GM23338 (cell line): ENCODE data around the gene FOCAD.
A peak's percentile ranks its signal among the peaks of the same experiment; 100 is the strongest.

ENCODE experiments used
- EZH2 ChIP-seq: fragments of 200-600 bp; sonication (generic); IDR thresholded peaks from one replicate; pipeline ENCODE4 v1.8.0; 2017; ENCODE audit warnings: antibody characterized with exemption, mild to moderate bottlenecking, low read depth; ENCODE audit not compliant: unreplicated experiment
- EZH2phosphoT487 ChIP-seq: fragments of 200-600 bp; sonication (generic); IDR thresholded peaks from one replicate; pipeline ENCODE4 v1.8.1; 2018; ENCODE audit warnings: antibody characterized with exemption; ENCODE audit not compliant: unreplicated experiment
- JUNB ChIP-seq: IDR thresholded peaks from one replicate; pipeline ENCODE4 v1.6.1; 2016; ENCODE audit warnings: antibody characterized with exemption; ENCODE audit not compliant: unreplicated experiment
- REST ChIP-seq: IDR thresholded peaks from one replicate; pipeline ENCODE4 v1.6.1; 2018; ENCODE audit warnings: antibody characterized with exemption; ENCODE audit not compliant: unreplicated experiment
- TF ChIP-seq, protein P1 (sequence below), 2 experiments: fragments of 200-600 bp in 1 of 2; sonication (generic) in 1 of 2; conservative IDR thresholded peaks; 2 replicates each; pipeline versions ENCODE4 v1.5.1 to v1.6.1; 2016 to 2017; ENCODE audit warnings: antibody characterized with exemption in 2 of 2, low read depth in 2 of 2, mild to moderate bottlenecking in 2 of 2, moderate library complexity in 1 of 2
- TF ChIP-seq, protein P2 (sequence below): fragments of 250-450 bp; sonication (Bioruptor Pico); IDR thresholded peaks from 2 replicates; pipeline ENCODE4 v1.5.0; 2020; ENCODE audit warnings: mild to moderate bottlenecking, moderate library complexity

GRCh38 chr9:20948703-20949102 is 264.6 kb downstream of the FOCAD start:
- TF ChIP-seq, protein P1, sequence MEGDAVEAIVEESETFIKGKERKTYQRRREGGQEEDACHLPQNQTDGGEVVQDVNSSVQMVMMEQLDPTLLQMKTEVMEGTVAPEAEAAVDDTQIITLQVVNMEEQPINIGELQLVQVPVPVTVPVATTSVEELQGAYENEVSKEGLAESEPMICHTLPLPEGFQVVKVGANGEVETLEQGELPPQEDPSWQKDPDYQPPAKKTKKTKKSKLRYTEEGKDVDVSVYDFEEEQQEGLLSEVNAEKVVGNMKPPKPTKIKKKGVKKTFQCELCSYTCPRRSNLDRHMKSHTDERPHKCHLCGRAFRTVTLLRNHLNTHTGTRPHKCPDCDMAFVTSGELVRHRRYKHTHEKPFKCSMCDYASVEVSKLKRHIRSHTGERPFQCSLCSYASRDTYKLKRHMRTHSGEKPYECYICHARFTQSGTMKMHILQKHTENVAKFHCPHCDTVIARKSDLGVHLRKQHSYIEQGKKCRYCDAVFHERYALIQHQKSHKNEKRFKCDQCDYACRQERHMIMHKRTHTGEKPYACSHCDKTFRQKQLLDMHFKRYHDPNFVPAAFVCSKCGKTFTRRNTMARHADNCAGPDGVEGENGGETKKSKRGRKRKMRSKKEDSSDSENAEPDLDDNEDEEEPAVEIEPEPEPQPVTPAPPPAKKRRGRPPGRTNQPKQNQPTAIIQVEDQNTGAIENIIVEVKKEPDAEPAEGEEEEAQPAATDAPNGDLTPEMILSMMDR (conservative IDR thresholded peaks at IDR 0.05; ENCODE audit: low read depth in 2 of 2) = no peak
- TF ChIP-seq JUNB = no peak
- no peak for TF ChIP-seq EZH2
- no peak for TF ChIP-seq EZH2phosphoT487
- TF ChIP-seq REST = no peak
- TF ChIP-seq, protein P2, sequence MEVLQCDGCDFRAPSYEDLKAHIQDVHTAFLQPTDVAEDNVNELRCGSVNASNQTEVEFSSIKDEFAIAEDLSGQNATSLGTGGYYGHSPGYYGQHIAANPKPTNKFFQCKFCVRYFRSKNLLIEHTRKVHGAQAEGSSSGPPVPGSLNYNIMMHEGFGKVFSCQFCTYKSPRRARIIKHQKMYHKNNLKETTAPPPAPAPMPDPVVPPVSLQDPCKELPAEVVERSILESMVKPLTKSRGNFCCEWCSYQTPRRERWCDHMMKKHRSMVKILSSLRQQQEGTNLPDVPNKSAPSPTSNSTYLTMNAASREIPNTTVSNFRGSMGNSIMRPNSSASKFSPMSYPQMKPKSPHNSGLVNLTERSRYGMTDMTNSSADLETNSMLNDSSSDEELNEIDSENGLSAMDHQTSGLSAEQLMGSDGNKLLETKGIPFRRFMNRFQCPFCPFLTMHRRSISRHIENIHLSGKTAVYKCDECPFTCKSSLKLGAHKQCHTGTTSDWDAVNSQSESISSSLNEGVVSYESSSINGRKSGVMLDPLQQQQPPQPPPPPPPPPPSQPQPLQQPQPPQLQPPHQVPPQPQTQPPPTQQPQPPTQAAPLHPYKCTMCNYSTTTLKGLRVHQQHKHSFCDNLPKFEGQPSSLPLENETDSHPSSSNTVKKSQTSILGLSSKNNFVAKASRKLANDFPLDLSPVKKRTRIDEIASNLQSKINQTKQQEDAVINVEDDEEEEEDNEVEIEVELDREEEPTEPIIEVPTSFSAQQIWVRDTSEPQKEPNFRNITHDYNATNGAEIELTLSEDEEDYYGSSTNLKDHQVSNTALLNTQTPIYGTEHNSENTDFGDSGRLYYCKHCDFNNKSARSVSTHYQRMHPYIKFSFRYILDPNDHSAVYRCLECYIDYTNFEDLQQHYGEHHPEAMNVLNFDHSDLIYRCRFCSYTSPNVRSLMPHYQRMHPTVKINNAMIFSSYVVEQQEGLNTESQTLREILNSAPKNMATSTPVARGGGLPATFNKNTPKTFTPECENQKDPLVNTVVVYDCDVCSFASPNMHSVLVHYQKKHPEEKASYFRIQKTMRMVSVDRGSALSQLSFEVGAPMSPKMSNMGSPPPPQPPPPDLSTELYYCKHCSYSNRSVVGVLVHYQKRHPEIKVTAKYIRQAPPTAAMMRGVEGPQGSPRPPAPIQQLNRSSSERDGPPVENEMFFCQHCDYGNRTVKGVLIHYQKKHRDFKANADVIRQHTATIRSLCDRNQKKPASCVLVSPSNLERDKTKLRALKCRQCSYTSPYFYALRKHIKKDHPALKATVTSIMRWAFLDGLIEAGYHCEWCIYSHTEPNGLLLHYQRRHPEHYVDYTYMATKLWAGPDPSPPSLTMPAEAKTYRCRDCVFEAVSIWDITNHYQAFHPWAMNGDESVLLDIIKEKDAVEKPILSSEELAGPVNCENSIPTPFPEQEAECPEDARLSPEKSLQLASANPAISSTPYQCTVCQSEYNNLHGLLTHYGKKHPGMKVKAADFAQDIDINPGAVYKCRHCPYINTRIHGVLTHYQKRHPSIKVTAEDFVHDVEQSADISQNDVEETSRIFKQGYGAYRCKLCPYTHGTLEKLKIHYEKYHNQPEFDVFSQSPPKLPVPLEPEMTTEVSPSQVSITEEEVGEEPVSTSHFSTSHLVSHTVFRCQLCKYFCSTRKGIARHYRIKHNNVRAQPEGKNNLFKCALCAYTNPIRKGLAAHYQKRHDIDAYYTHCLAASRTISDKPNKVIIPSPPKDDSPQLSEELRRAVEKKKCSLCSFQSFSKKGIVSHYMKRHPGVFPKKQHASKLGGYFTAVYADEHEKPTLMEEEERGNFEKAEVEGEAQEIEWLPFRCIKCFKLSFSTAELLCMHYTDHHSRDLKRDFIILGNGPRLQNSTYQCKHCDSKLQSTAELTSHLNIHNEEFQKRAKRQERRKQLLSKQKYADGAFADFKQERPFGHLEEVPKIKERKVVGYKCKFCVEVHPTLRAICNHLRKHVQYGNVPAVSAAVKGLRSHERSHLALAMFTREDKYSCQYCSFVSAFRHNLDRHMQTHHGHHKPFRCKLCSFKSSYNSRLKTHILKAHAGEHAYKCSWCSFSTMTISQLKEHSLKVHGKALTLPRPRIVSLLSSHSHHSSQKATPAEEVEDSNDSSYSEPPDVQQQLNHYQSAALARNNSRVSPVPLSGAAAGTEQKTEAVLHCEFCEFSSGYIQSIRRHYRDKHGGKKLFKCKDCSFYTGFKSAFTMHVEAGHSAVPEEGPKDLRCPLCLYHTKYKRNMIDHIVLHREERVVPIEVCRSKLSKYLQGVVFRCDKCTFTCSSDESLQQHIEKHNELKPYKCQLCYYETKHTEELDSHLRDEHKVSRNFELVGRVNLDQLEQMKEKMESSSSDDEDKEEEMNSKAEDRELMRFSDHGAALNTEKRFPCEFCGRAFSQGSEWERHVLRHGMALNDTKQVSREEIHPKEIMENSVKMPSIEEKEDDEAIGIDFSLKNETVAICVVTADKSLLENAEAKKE (CRISPR knock-in tag) = peak; percentile 96
